Fibroblast of lung (primary cell): ENCODE measurements around the gene UST.

Experiments
- CTCF ChIP-seq, 2 donors: IDR thresholded peaks in 1 of 2; conservative IDR thresholded peaks in 1 of 2; 1 replicate in 1 of 2; 2 replicates in 1 of 2; pipeline ENCODE4 v1.5.1; 2011 to 2012; ENCODE audit warnings: low read length in 2 of 2, control low read depth in 1 of 2, inconsistent platforms in 1 of 2, low read depth in 1 of 2, mild to moderate bottlenecking in 1 of 2
- EZH2 ChIP-seq: IDR thresholded peaks from 2 replicates; pipeline ENCODE4 v1.5.1; 2012; ENCODE audit warnings: low read length, control low read depth, mild to moderate bottlenecking; ENCODE audit errors: missing control alignments

GRCh38 chr6:148888856-148889255 is 142.0 kb downstream of the UST start:
- TF ChIP-seq CTCF (conservative IDR thresholded peaks at IDR 0.05 in 1 of 2, IDR thresholded peaks at IDR 0.05 in 1 of 2; ENCODE audit: low read depth in 1 of 2, low read length in 2 of 2): no peak
- no peak for TF ChIP-seq EZH2
